ENCODE results near the gene MIOX. TPM values are rescaled to one million over a fixed set of nuclear protein-coding genes. Genes with fewer than 3 reads are reported as not detected.

The MIOX gene
- total RNA-seq, 2 donors from 2014 or later, result not detected

DNA sequence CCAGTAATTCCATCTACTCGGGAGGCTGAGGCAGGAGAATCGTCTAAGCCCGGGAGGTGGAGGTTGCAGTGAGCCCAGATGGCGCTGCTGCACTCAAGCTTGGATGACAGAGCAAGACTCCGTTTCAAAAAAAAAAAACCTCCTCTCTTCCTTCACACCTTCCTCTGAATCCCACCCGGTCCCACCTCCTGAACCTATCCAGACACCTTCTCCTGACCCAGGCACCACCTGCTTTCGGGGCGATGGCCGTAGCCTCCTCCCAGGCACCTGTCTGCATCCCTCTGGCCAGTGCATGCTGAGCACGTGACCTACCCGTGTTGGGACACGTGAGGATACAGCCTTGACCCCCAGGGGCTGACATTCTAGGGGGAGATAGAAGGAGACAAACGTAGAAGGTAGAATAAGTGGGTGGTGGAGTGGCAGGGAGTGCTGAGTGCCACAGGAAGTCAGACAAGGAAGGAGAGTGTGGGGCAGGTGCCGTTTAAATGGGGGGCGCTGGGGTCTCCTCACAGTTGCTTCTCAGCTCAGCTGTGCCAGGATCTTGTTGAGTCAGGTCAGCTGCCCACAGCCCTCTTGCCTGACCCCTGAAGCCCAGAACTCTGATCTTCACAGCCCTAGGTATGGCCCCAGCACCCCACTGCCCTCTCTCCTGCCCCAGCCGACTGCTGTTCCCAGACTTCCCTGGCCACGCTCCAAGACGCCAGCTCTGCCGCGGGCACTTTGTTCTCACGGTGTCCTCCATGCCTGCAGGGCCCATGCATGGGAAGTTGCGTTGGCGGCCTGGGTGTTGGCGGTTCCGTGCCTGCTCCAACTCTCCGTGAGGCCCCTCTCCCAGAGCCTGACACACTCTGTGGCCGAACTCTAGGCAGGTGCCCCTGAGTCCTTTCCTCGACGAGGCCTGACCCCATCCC is 1.2 kb upstream of the MIOX start:
- TF ChIP-seq CTCF (IDR thresholded peaks at IDR 0.05), result no peak
- Histone ChIP-seq H3K4me1 (ENCODE audit: control insufficient read depth in 1 of 2, low read depth in 2 of 2) (no peaks in the 10 kb centered on the region), H3K9me3 (no peaks in the 10 kb centered on the region), H3K36me3 (no peaks in the 10 kb centered on the region), H3K27me3 (replicated peaks; ENCODE audit: insufficient read depth) (no peaks in the 10 kb centered on the region), H3K27ac (no peak overlapping the region), H3K4me3 (no peak overlapping the region)
- no peak for ATAC-seq (ENCODE audit: insufficient number of reproducible peaks, low FRiP score, low read depth)
- no peak for DNase-seq (ENCODE audit: low spot score)

DNA sequence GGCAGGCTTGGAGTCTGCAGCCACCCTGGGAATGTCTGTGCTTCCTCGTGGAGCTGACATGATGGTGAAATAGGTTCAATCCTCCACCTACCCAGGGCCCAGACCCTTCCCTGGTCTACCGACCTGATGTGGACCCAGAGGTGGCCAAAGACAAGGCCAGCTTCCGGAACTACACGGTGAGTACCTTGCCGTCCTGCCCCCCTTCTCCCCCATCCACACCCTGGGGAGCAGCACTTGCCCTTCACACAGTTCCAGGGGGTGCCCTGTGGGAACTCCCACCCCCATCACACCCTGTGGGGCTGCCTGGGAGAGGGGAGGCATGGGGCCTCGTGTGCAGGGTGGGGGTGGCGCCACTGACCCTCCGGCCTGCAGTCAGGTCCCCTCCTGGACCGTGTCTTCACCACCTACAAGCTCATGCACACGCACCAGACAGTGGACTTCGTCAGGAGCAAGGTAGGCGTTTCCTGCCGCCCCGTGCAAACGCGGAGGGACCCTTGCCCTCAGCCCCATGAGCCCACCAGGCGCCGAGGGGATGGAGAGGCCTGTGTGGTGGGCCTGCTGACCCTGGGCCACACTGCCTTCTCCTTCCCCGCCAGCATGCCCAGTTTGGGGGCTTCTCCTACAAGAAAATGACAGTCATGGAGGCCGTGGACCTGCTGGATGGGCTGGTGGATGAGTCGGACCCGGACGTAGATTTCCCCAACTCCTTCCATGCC is 789 bp downstream of the MIOX start:
- no peak for DNase-seq (ENCODE audit: low spot score)
- Histone ChIP-seq H3K36me3 (no peaks in the 10 kb centered on the region), H3K9me3 (no peaks in the 10 kb centered on the region), H3K4me3 (no peak overlapping the region), H3K27ac (no peak overlapping the region), H3K4me1 (ENCODE audit: control insufficient read depth in 1 of 2, low read depth in 2 of 2) (no peaks in the 10 kb centered on the region), H3K27me3 (replicated peaks; ENCODE audit: insufficient read depth) (no peaks in the 10 kb centered on the region)
- TF ChIP-seq CTCF (IDR thresholded peaks at IDR 0.05), result no peak
- no peak for ATAC-seq (ENCODE audit: insufficient number of reproducible peaks, low FRiP score, low read depth)

DNA sequence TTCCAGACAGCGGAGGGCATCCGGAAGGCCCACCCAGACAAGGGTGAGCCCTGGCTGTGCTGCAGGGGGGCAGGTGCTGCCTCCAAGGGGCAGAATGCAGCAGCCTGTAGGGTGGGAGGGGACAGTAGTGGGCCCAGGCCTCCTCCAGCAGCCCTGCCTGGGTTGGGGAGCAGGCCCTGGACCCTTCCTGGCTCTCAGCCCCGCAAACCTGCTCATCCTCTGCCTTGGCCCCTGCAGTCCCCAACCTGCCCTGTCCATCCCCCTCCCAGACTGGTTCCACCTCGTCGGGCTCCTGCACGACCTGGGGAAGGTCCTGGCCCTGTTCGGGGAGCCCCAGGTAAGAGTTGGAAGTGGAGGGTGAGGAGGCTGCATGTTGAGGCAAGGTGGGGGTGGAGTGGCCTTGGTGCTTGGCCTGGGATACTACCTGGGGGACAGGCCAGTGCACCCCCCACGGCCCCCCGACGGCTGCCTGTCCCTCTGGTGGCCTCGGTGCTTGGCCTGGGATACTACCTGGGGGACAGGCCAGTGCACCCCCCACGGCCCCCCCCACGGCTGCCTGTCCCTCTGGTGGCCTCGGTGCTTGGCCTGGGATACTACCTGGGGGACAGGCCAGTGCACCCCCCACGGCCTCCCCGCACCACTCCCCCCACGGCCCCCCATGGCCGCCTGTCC is 1.5 kb downstream of the MIOX start:
- Histone ChIP-seq H3K27me3 (replicated peaks; ENCODE audit: insufficient read depth) (no peaks in the 10 kb centered on the region), H3K27ac (no peak overlapping the region), H3K4me3 (no peak overlapping the region), H3K36me3 (no peaks in the 10 kb centered on the region), H3K4me1 (ENCODE audit: control insufficient read depth in 1 of 2, low read depth in 2 of 2) (no peaks in the 10 kb centered on the region), H3K9me3 (no peaks in the 10 kb centered on the region)
- DNase-seq (ENCODE audit: low spot score) (no peak), ATAC-seq (ENCODE audit: insufficient number of reproducible peaks, low FRiP score, low read depth) (no peak)
- TF ChIP-seq CTCF (IDR thresholded peaks at IDR 0.05), result no peak

- no peaks in the 10 kb centered on the region for H3K9me3 ChIP-seq
- no peak overlapping the region for H3K4me3 ChIP-seq
- TF ChIP-seq CTCF (IDR thresholded peaks at IDR 0.05), result no peak
- no peaks in the 10 kb centered on the region for H3K4me1 ChIP-seq (ENCODE audit: control insufficient read depth in 1 of 2, low read depth in 2 of 2)
- ATAC-seq (ENCODE audit: insufficient number of reproducible peaks, low FRiP score, low read depth), result no peak
- H3K36me3 ChIP-seq, result no peaks in the 10 kb centered on the region
- no peaks in the 10 kb centered on the region for H3K27me3 ChIP-seq (replicated peaks; ENCODE audit: insufficient read depth)
- DNase-seq (ENCODE audit: low spot score), result no peak
- no peak overlapping the region for H3K27ac ChIP-seq
These were observed 2.2 kb downstream of the MIOX start for GRCh38 chr22:50488886-50489285.

All from thoracic aorta (tissue), 2 donors.